Nephron progenitor cell (in vitro differentiated cells): ENCODE results near the gene RPP25.

ENCODE experiments used
- DNase-seq: peaks from one replicate; pipeline ENCODE4 v3.0.0; 2021
- H3K27ac Mint-ChIP-seq: 2 replicates; pipeline ENCODE4 v1.8.0; 2021; ENCODE audit warnings: mild to moderate bottlenecking, moderate library complexity, mixed read lengths
- H3K27me3 Mint-ChIP-seq: 2 replicates; pipeline ENCODE4 v1.8.0; 2021; ENCODE audit warnings: mild to moderate bottlenecking, low read depth, mixed read lengths; ENCODE audit not compliant: poor library complexity
- H3K36me3 Mint-ChIP-seq: 2 replicates; pipeline ENCODE4 v1.8.0; 2021; ENCODE audit warnings: low read depth, mixed read lengths
- H3K4me1 Mint-ChIP-seq: 2 replicates; pipeline ENCODE4 v1.8.0; 2021; ENCODE audit warnings: mixed read lengths
- H3K4me3 Mint-ChIP-seq: 2 replicates; pipeline ENCODE4 v1.8.0; 2021; ENCODE audit warnings: mild to moderate bottlenecking, moderate library complexity, mixed read lengths
- H3K9me3 Mint-ChIP-seq: 2 replicates; pipeline ENCODE4 v1.8.0; 2021; ENCODE audit warnings: mild to moderate bottlenecking, moderate library complexity, mixed read lengths
- CTCF ChIP-seq: fragments of 200-600 bp; sonication (generic); IDR thresholded peaks from 2 replicates; pipeline ENCODE4 v1.5.0; 2021; ENCODE audit warnings: antibody characterized with exemption

RPP25 gene

GRCh38 chr15:74977599-74977998 is 21.0 kb upstream of the RPP25 start:
- Mint-ChIP-seq H3K27me3 (peaks cover 18% of the 10 kb centered on the region), H3K27ac (peak overlapping the region; percentile 79), H3K4me1 (no peaks in the 10 kb centered on the region), H3K36me3 (no peaks in the 10 kb centered on the region), H3K9me3 (no peaks in the 10 kb centered on the region), H3K4me3 (no peak overlapping the region)
- DNase-seq: no peak
- TF ChIP-seq CTCF: no peak

- no peaks in the 10 kb centered on the region for H3K4me1 Mint-ChIP-seq
- no peaks in the 10 kb centered on the region for H3K9me3 Mint-ChIP-seq
- TF ChIP-seq CTCF: no peak
- no peak for DNase-seq
- H3K27me3 Mint-ChIP-seq: peaks cover 21% of the 10 kb centered on the region
- no peaks in the 10 kb centered on the region for H3K36me3 Mint-ChIP-seq
- H3K4me3 Mint-ChIP-seq: no peak overlapping the region
- H3K27ac Mint-ChIP-seq: no peak overlapping the region
These were observed 19.6 kb upstream of the RPP25 start for GRCh38 chr15:74976159-74976558.

GRCh38 chr15:74967670-74968069 is 11.1 kb upstream of the RPP25 start:
- Mint-ChIP-seq H3K27me3 (peaks cover 24% of the 10 kb centered on the region), H3K4me3 (no peak overlapping the region), H3K9me3 (no peaks in the 10 kb centered on the region), H3K36me3 (no peaks in the 10 kb centered on the region), H3K27ac (no peak overlapping the region), H3K4me1 (peaks cover 12% of the 10 kb centered on the region)
- DNase-seq: no peak
- TF ChIP-seq CTCF: no peak

GRCh38 chr15:74964794-74965193 is 8.2 kb upstream of the RPP25 start:
- H3K27me3 Mint-ChIP-seq: peaks cover 49% of the 10 kb centered on the region
- DNase-seq: no peak
- no peak overlapping the region for H3K4me3 Mint-ChIP-seq
- H3K9me3 Mint-ChIP-seq: no peaks in the 10 kb centered on the region
- H3K36me3 Mint-ChIP-seq: no peaks in the 10 kb centered on the region
- TF ChIP-seq CTCF: no peak
- no peak overlapping the region for H3K27ac Mint-ChIP-seq
- H3K4me1 Mint-ChIP-seq: peaks cover 20% of the 10 kb centered on the region

- H3K36me3 Mint-ChIP-seq: no peaks in the 10 kb centered on the region
- H3K9me3 Mint-ChIP-seq: no peaks in the 10 kb centered on the region
- H3K4me1 Mint-ChIP-seq: peaks cover 36% of the 10 kb centered on the region
- peaks cover 65% of the 10 kb centered on the region for H3K27me3 Mint-ChIP-seq
- H3K4me3 Mint-ChIP-seq: no peak overlapping the region
- TF ChIP-seq CTCF: no peak
- DNase-seq: no peak
- no peak overlapping the region for H3K27ac Mint-ChIP-seq
These were observed 6.6 kb upstream of the RPP25 start for GRCh38 chr15:74963213-74963612.

- no peaks in the 10 kb centered on the region for H3K36me3 Mint-ChIP-seq
- H3K9me3 Mint-ChIP-seq: no peaks in the 10 kb centered on the region
- no peak overlapping the region for H3K4me3 Mint-ChIP-seq
- no peak for DNase-seq
- peaks cover 70% of the 10 kb centered on the region for H3K27me3 Mint-ChIP-seq
- no peak overlapping the region for H3K27ac Mint-ChIP-seq
- H3K4me1 Mint-ChIP-seq: peaks cover 41% of the 10 kb centered on the region
- TF ChIP-seq CTCF: no peak
These were observed 6.1 kb upstream of the RPP25 start for GRCh38 chr15:74962671-74963070.
